Immature natural killer cell (primary cell): ENCODE measurements around the gene RHOV. TPM values are rescaled to one million over a fixed set of nuclear protein-coding genes. Genes with fewer than 3 reads are reported as not detected.

Source experiments
- DNase-seq, 3 donors: peaks; one replicate each; pipeline ENCODE4 v3.0.0; 2022; ENCODE audit warnings: mixed read lengths in 1 of 3
- H3K27ac Mint-ChIP-seq, 6 donors: one replicate each; pipeline ENCODE4 v1.8.0; 2020; ENCODE audit warnings: mixed read lengths in 6 of 6, mild to moderate bottlenecking in 5 of 6, inconsistent platforms in 4 of 6, moderate library complexity in 3 of 6
- H3K27me3 Mint-ChIP-seq, 3 donors: one replicate each; pipeline ENCODE4 v1.8.0; 2020 to 2021; ENCODE audit warnings: low read depth in 3 of 3, mild to moderate bottlenecking in 3 of 3, mixed read lengths in 3 of 3, moderate library complexity in 3 of 3, inconsistent platforms in 1 of 3
- H3K36me3 Mint-ChIP-seq, 3 donors: one replicate each; pipeline ENCODE4 v1.8.0; 2020; ENCODE audit warnings: mixed read lengths in 3 of 3, inconsistent platforms in 2 of 3, mild to moderate bottlenecking in 2 of 3
- H3K4me1 Mint-ChIP-seq, 2 donors: one replicate each; pipeline ENCODE4 v1.8.0; 2020; ENCODE audit warnings: inconsistent platforms in 2 of 2, mild to moderate bottlenecking in 2 of 2, mixed read lengths in 2 of 2, moderate library complexity in 1 of 2
- H3K4me3 Mint-ChIP-seq, 5 donors: one replicate each; pipeline ENCODE4 v1.8.0; 2020; ENCODE audit warnings: mild to moderate bottlenecking in 5 of 5, mixed read lengths in 5 of 5, inconsistent platforms in 3 of 5, moderate library complexity in 3 of 5
- H3K9me3 Mint-ChIP-seq, 6 donors: one replicate each; pipeline ENCODE4 v1.8.0; 2020; ENCODE audit warnings: mild to moderate bottlenecking in 6 of 6, mixed read lengths in 6 of 6, inconsistent platforms in 4 of 6, moderate library complexity in 3 of 6
- polyA plus RNA-seq, 3 donors: library from polyadenylated mRNA; unstranded; fragments of 300-500 nt; fragmentation: Illumina TruSeq; gene quantifications; one replicate each; pipeline ENCODE4 v1.2.3, GENCODE V29; 2021

Gene RHOV
- polyA plus RNA-seq, 3 donors from 2014 or later: not detected

DNA sequence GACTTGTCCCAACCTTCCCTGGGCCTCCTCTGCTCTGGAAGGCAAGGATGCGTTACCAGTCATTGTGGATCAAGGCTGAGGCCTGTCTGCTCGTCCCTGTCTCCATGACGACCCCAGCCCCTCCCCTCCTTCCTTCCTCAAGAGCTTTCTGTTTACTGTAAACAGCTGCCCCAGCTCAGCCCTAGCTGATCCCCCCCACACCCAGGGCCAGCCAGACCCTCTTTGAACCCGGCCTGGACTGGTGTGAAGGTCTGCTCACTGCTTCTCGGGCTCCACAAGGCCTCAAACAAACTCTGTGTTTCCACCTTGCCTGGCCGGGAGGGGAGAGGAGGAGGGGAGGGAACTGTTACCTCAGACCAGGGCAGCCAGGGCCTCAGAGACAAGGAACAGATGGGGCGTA is 37.1 kb upstream of the RHOV start:
- no peak overlapping the region for H3K27ac Mint-ChIP-seq
- no peak overlapping the region for H3K4me3 Mint-ChIP-seq
- H3K36me3 Mint-ChIP-seq: no peaks in the 10 kb centered on the region
- DNase-seq: no peak
- peaks cover 7 to 8% of the 10 kb centered on the region in 2 donors for H3K4me1 Mint-ChIP-seq
- H3K27me3 Mint-ChIP-seq: peaks cover 0 to 5% (median 3%) of the 10 kb centered on the region in 3 donors
- H3K9me3 Mint-ChIP-seq: no peaks in the 10 kb centered on the region

DNA sequence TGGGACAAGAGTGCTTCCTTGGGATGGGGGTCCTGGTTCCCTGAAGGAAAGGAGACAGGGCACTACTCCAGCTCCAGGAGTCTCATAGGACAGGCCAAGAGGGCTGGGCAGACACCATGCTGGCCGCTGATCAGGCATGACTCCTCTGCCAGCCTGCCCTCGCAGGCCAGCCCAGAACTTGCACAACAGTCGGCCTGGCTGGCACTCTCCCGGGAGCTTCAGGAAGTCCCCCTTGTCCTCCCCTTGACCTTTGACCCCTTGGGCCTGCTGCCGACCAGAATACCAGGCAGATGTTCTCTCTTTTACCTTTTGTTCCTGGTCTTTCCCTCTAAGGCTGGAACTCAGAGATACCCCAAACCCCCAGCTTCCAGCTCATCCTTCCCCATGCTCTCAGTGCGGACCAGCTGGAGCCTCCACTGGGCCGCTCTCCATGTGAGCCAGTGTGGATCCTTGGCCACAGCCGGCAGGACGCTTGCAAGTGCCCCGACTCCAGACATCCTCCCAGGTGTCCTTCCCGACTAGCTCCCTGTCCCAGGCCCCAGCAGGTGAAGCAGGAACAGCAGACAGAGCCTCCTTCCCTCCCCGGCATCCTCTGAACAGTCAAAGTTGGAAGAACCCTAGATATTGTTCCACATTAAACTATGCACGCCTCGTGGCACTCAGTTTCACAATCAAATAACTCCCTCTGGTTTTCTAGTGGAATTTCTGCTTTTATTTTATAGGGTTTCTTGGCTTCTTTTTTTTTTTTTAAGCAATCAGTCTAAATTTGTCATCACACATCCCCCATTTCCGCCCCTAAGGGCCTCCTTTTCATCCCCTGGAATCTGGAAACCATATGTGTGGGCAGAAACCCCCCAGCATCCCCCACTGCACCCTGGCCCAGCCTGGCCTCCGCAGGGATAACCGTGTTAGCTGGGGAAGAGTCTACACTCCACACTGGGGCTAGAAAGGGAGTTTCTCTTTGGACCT is 35.9 kb upstream of the RHOV start:
- Mint-ChIP-seq H3K27ac (peak overlapping the region in 2 of 6 donors; percentile 17 to 62), H3K4me3 (peak overlapping the region in 1 of 5 donors; percentile 2)

DNA sequence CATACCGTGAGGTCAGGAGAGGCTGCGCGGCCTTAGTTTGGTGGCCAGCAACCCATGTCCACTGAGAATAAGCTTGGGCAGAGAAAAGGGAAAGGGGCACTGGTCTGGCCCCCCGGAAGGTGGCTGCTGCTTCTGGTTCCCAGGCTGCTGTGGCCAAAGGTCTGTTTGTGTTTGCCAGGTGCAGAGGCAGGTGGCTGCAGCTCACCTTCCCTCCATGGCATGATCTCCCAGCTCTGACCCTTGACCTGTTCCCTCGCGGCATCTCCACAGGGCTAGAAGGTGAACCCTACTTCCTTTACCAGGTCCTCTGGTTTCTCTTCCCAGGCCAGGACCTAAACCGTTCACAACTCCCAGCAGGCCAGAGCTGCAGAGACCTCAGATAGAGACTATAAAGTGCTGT is 34.1 kb upstream of the RHOV start:
- Mint-ChIP-seq H3K4me3 (peak overlapping the region; percentile 10 to 83 (median 40)), H3K27me3 (peaks cover 1 to 6% (median 4%) of the 10 kb centered on the region in 3 donors), H3K27ac (peak overlapping the region in 3 of 6 donors; percentile 43 to 67 (median 51)), H3K36me3 (peaks cover 0 to 6% (median 5%) of the 10 kb centered on the region in 3 donors), H3K4me1 (peaks cover 16 to 21% of the 10 kb centered on the region in 2 donors), H3K9me3 (no peaks in the 10 kb centered on the region)
- no peak for DNase-seq

More for the DNA sequence above, 35.9 kb upstream of the RHOV start:
- no peaks in the 10 kb centered on the region for H3K36me3 Mint-ChIP-seq
- H3K27me3 Mint-ChIP-seq: peaks cover 0 to 5% (median 3%) of the 10 kb centered on the region in 3 donors
- no peak for DNase-seq
- H3K4me1 Mint-ChIP-seq: peaks cover 7 to 10% of the 10 kb centered on the region in 2 donors
- H3K9me3 Mint-ChIP-seq: no peaks in the 10 kb centered on the region

DNA sequence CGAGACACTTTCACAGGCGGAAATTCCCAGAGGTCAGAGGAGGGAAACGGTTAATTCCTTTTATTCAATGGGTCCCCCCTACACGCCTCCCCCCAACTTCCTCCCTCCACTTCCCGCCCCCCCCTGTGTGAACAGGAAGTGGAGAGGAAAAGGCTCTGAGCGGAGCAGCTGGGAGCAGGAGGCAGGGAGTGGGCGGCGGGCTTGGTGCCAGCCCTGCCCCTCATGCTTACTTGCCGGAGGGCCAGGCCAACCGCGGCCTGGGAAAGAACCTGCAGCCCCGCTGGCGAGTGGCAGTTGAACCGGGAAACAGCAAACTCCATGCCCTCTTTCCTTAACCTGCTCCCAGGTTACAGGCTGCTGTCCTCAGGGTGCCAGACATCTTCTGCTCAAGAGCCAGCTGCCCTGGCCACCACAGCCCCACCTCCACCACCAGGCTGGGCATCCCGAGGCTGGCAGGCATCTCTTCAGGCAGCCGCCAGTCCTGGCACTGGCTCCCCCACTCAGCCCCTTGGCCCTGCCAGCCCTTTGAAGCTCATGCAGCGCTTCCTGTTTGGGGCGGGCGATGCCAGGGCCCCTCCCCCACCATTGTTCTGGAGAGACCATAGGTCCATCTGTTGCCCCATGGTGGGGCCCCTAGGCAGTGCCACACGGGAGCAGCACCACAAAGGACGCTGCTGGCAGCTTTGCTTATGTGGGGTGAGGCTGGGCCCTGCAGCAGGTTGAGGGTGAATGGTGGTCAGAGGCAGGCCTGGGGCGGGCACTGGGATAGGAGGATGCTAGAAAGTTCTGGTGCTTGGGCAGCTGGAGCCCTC is 33.2 kb upstream of the RHOV start:
- Mint-ChIP-seq H3K4me1 (peaks cover 21 to 23% of the 10 kb centered on the region in 2 donors), H3K9me3 (no peaks in the 10 kb centered on the region), H3K36me3 (peaks cover 0 to 6% (median 5%) of the 10 kb centered on the region in 3 donors), H3K4me3 (peak overlapping the region; percentile 76 to 85 (median 82)), H3K27ac (peak overlapping the region; percentile 16 to 80 (median 76)), H3K27me3 (peaks cover 1 to 7% (median 6%) of the 10 kb centered on the region in 3 donors)
- DNase-seq: peak in 2 of 3 donors; percentile 42 to 61

DNA sequence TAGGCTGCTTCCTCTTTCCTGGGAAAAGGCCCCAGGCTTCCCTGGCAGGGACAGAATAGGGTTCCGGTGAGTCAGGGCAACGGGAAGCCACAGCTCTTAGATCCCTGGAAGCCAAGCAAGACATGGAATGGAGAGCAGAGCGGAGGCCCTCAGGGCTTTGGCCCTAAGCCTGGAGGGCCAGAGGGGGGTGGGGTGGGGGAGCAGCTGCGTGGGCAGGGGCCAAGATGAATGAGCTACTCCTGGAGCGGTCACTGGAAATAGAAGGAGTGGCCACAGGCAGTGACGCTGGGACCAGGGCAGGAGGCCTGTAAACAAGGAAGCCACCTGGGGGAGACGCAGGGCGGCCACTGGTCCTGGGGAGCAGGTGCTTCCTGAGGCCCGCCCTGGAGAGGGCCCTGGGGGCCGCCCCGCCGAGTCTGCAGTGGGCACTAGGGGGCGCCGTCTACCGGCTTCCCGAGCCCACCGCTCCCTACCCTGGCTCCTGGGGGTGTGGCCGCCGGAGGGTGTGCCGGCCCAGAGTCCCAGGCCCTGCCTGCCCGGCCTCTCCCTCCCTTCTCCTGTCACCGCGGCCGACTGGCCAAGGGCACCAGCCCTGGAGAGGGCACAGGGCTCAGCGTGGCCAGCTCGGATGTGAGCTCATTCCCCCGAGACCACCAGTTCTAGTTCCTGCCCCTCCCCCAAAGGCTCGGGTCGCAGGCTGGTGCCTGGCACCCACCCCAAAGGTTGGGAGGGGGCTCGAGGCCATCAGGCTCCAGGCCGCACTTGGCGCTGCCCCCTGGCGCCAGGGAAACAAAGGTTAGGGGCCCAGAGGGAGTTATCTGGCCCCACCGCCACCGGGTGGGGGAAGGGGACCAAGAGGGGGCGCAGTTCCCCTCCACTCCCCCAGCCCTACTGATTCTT is 32.3 kb upstream of the RHOV start:
- Mint-ChIP-seq H3K9me3 (no peaks in the 10 kb centered on the region), H3K36me3 (peaks cover 0 to 6% (median 5%) of the 10 kb centered on the region in 3 donors), H3K4me1 (peaks cover 21 to 23% of the 10 kb centered on the region in 2 donors), H3K4me3 (peak overlapping the region; percentile 76 to 85 (median 82)), H3K27me3 (peaks cover 1 to 7% (median 6%) of the 10 kb centered on the region in 3 donors), H3K27ac (peak overlapping the region in 3 of 6 donors; percentile 17 to 77 (median 48))
- DNase-seq: peak; percentile 58 to 61 (median 59)

DNA sequence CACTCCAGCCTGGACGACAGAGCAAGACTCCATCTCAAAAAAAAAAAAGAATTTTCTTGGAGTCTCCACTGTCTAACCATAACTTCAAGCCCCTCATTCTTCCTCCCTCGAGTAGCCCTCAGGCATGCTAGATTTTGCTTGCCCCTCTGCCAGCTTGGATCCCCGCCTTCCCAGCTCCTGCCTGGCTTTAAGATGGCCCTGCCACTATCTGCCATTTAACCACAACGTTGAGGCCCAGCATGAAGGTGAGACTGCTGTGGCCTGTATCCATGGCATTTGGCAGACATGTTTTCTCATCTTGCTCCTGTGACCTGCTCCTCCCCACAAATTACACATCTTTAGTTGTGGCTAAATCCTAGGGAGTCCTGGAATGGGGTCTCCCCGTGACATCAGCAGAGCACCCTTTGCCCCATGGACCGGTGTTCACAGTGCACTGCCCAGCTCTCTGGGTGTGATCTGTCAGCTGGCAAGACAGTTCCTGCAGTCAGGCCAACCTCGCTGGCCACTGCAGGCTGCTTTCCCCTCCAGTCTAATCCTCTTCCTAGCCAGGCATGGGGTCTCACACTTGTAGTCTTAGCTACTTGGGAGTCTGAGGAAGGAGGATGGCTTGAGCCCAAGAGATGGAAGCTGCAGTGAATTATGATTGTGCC is 30.6 kb upstream of the RHOV start:
- H3K27ac Mint-ChIP-seq: peak overlapping the region in 1 of 6 donors; percentile 53
- H3K27me3 Mint-ChIP-seq: peaks cover 1 to 7% (median 6%) of the 10 kb centered on the region in 3 donors
- DNase-seq: no peak
- H3K36me3 Mint-ChIP-seq: peaks cover 0 to 18% (median 5%) of the 10 kb centered on the region in 3 donors
- peaks cover 27 to 28% of the 10 kb centered on the region in 2 donors for H3K4me1 Mint-ChIP-seq
- no peak overlapping the region for H3K4me3 Mint-ChIP-seq
- no peaks in the 10 kb centered on the region for H3K9me3 Mint-ChIP-seq

DNA sequence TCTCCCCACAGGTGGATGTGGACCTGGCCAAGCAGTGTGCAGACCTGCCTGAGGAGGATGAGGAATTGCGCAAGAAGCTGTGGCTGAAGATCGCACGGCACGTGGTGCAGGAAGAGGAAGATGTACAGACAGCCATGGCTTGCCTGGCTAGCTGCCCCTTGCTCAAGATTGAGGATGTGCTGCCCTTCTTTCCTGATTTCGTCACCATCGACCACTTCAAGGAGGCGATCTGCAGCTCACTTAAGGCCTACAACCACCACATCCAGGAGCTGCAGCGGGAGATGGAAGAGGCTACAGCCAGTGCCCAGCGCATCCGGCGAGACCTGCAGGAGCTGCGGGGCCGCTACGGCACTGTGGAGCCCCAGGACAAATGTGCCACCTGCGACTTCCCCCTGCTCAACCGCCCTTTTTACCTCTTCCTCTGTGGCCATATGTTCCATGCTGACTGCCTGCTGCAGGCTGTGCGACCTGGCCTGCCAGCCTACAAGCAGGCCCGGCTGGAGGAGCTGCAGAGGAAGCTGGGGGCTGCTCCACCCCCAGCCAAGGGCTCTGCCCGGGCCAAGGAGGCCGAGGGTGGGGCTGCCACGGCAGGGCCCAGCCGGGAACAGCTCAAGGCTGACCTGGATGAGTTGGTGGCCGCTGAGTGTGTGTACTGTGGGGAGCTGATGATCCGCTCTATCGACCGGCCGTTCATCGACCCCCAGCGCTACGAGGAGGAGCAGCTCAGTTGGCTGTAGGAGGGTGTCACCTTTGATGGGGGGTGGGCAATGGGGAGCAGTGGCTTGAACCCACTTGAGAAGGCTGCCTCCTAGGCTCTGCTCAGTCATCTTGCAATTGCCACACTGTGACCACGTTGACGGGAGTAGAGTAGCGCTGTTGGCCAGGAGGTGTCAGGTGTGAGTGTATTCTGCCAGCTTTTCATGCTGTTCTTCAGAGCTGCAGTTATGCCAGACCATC is 28.8 kb upstream of the RHOV start:
- Mint-ChIP-seq H3K36me3 (peaks cover 0 to 23% (median 5%) of the 10 kb centered on the region in 3 donors), H3K4me3 (no peak overlapping the region), H3K27me3 (peaks cover 1 to 7% (median 6%) of the 10 kb centered on the region in 3 donors), H3K4me1 (peaks cover 31 to 32% of the 10 kb centered on the region in 2 donors), H3K9me3 (no peaks in the 10 kb centered on the region), H3K27ac (peak overlapping the region in 4 of 6 donors; percentile 16 to 87 (median 56))
- no peak for DNase-seq

DNA sequence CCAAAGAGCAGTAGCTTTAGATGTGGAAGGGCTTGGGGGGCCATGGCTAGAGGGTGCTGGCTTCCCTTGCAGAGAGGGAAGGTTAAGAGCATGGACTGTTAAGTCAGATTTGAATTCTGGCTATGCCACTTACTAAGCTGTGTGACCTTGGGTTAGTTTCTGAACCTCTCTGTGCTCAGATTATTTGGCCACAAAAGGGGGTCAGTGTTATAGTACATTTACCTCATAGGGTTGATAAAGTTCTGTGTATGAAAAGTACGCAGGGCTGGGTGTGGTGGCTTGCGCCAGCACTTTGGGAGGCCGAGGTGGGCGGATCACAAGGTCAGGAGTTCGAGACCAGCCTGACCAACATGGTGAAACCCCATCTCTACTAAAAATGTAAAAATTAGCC is 27.0 kb upstream of the RHOV start:
- Mint-ChIP-seq H3K27ac (no peak overlapping the region), H3K9me3 (no peaks in the 10 kb centered on the region), H3K36me3 (peaks cover 5 to 23% (median 6%) of the 10 kb centered on the region in 3 donors), H3K27me3 (peaks cover 3 to 5% (median 3%) of the 10 kb centered on the region in 3 donors), H3K4me1 (peaks cover 30 to 34% of the 10 kb centered on the region in 2 donors), H3K4me3 (no peak overlapping the region)
- no peak for DNase-seq

DNA sequence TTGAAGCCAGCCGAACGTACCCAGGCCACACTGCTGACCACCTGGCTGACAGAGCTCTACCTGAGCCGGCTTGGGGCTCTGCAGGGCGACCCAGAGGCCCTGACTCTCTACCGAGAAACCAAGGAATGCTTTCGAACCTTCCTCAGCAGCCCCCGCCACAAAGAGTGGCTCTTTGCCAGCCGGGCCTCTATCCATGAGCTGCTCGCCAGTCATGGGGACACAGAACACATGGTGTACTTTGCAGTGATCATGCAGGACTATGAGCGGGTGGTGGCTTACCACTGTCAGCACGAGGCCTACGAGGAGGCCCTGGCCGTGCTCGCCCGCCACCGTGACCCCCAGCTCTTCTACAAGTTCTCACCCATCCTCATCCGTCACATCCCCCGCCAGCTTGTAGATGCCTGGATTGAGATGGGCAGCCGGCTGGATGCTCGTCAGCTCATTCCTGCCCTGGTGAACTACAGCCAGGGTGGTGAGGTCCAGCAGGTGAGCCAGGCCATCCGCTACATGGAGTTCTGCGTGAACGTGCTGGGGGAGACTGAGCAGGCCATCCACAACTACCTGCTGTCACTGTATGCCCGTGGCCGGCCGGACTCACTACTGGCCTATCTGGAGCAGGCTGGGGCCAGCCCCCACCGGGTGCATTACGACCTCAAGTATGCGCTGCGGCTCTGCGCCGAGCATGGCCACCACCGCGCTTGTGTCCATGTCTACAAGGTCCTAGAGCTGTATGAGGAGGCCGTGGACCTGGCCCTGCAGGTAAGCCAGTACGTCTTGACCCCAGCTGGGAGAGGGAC is 26.4 kb upstream of the RHOV start:
- no peak for DNase-seq

DNA sequence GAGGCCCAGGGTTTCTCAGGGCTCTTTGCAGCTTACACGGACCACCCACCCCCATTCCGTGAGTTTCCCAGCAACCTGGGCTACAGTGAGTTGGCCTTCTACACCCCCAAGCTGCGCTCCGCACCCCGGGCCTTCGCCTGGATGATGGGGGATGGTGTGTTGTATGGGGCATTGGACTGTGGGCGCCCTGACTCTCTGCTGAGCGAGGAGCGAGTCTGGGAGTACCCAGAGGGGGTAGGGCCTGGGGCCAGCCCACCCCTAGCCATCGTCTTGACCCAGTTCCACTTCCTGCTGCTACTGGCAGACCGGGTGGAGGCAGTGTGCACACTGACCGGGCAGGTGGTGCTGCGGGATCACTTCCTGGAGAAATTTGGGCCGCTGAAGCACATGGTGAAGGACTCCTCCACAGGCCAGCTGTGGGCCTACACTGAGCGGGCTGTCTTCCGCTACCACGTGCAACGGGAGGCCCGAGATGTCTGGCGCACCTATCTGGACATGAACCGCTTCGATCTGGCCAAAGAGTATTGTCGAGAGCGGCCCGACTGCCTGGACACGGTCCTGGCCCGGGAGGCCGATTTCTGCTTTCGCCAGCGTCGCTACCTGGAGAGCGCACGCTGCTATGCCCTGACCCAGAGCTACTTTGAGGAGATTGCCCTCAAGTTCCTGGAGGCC is 25.6 kb upstream of the RHOV start:
- peaks cover 43 to 48% of the 10 kb centered on the region in 2 donors for H3K4me1 Mint-ChIP-seq
- peaks cover 3 to 6% (median 4%) of the 10 kb centered on the region in 3 donors for H3K27me3 Mint-ChIP-seq
- H3K9me3 Mint-ChIP-seq: no peaks in the 10 kb centered on the region
- peaks cover 5 to 23% (median 6%) of the 10 kb centered on the region in 3 donors for H3K36me3 Mint-ChIP-seq
- no peak overlapping the region for H3K4me3 Mint-ChIP-seq
- DNase-seq: no peak
- no peak overlapping the region for H3K27ac Mint-ChIP-seq

More for the DNA sequence above, 26.4 kb upstream of the RHOV start:
- H3K9me3 Mint-ChIP-seq: no peaks in the 10 kb centered on the region
- H3K27ac Mint-ChIP-seq: peak overlapping the region in 1 of 6 donors; percentile 34
- peaks cover 35 to 40% of the 10 kb centered on the region in 2 donors for H3K4me1 Mint-ChIP-seq
- no peak overlapping the region for H3K4me3 Mint-ChIP-seq
- peaks cover 3 to 5% (median 4%) of the 10 kb centered on the region in 3 donors for H3K27me3 Mint-ChIP-seq
- H3K36me3 Mint-ChIP-seq: peaks cover 5 to 23% (median 6%) of the 10 kb centered on the region in 3 donors
